Measurements from ENCODE around the gene BEX4. TPM values are rescaled to one million over a fixed set of nuclear protein-coding genes. Genes with fewer than 3 reads are reported as not detected.

The BEX4 gene
- total and polyA plus RNA-seq, 4 donors = 30.0 to 66.6 (median 42.0) TPM

- H3K9me3 ChIP-seq (ENCODE audit: control insufficient read depth in 4 of 4, insufficient read depth in 3 of 4, low read length in 3 of 4) = peaks cover 0 to 2% (median 0%) of the 10 kb centered on the region in 4 donors
- H3K27me3 ChIP-seq (ENCODE audit: control insufficient read depth in 3 of 3, insufficient read depth in 3 of 3, low read length in 2 of 3) = peaks cover 0 to 27% (median 6%) of the 10 kb centered on the region in 3 donors
- H3K9ac ChIP-seq (ENCODE audit: insufficient read depth in 1 of 2, low read length in 2 of 2) = no peak overlapping the region
- TF ChIP-seq, protein P1, sequence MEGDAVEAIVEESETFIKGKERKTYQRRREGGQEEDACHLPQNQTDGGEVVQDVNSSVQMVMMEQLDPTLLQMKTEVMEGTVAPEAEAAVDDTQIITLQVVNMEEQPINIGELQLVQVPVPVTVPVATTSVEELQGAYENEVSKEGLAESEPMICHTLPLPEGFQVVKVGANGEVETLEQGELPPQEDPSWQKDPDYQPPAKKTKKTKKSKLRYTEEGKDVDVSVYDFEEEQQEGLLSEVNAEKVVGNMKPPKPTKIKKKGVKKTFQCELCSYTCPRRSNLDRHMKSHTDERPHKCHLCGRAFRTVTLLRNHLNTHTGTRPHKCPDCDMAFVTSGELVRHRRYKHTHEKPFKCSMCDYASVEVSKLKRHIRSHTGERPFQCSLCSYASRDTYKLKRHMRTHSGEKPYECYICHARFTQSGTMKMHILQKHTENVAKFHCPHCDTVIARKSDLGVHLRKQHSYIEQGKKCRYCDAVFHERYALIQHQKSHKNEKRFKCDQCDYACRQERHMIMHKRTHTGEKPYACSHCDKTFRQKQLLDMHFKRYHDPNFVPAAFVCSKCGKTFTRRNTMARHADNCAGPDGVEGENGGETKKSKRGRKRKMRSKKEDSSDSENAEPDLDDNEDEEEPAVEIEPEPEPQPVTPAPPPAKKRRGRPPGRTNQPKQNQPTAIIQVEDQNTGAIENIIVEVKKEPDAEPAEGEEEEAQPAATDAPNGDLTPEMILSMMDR (IDR thresholded peaks at IDR 0.05; ENCODE audit: control extremely low read depth, extremely low read depth) = peak; percentile 54
- 7 to 34% methylated on average over 11 of the region's 11 CpGs for WGBS, 2 donors
- ATAC-seq (ENCODE audit: insufficient read depth, low FRiP score) = peak; percentile 62
- peak; percentile 39 to 59 (median 58) for DNase-seq
- H3K4me1 ChIP-seq (ENCODE audit: control insufficient read depth in 5 of 5, insufficient read depth in 5 of 5, low read length in 5 of 5) = no peaks in the 10 kb centered on the region
- H3K27ac ChIP-seq (ENCODE audit: low read depth in 1 of 2, low read length in 1 of 2) = no peak overlapping the region
- no peaks in the 10 kb centered on the region for H3K36me3 ChIP-seq (ENCODE audit: control insufficient read depth in 4 of 4, insufficient read depth in 4 of 4, low read length in 4 of 4)
- H3K4me3 ChIP-seq = no peak overlapping the region
Measured at GRCh38 chrX:103175944-103176753, 38.8 kb upstream of the BEX4 start.

- ATAC-seq (ENCODE audit: insufficient read depth, low FRiP score) (no peak), DNase-seq (no peak)
- Histone ChIP-seq H3K36me3 (ENCODE audit: control insufficient read depth in 4 of 4, insufficient read depth in 4 of 4, low read length in 4 of 4) (no peaks in the 10 kb centered on the region), H3K9me3 (ENCODE audit: control insufficient read depth in 4 of 4, insufficient read depth in 3 of 4, low read length in 3 of 4) (no peaks in the 10 kb centered on the region), H3K9ac (ENCODE audit: insufficient read depth in 1 of 2, low read length in 2 of 2) (no peak overlapping the region), H3K27me3 (ENCODE audit: control insufficient read depth in 3 of 3, insufficient read depth in 3 of 3, low read length in 2 of 3) (peaks cover 0 to 26% (median 6%) of the 10 kb centered on the region in 3 donors), H3K27ac (ENCODE audit: low read depth in 1 of 2, low read length in 1 of 2) (no peak overlapping the region), H3K4me3 (no peak overlapping the region), H3K4me1 (ENCODE audit: control insufficient read depth in 5 of 5, insufficient read depth in 5 of 5, low read length in 5 of 5) (no peaks in the 10 kb centered on the region)
- TF ChIP-seq, protein P1 (IDR thresholded peaks at IDR 0.05; ENCODE audit: control extremely low read depth, extremely low read depth) = no peak
Measured at GRCh38 chrX:103177556-103177955, 37.4 kb upstream of the BEX4 start.

DNA sequence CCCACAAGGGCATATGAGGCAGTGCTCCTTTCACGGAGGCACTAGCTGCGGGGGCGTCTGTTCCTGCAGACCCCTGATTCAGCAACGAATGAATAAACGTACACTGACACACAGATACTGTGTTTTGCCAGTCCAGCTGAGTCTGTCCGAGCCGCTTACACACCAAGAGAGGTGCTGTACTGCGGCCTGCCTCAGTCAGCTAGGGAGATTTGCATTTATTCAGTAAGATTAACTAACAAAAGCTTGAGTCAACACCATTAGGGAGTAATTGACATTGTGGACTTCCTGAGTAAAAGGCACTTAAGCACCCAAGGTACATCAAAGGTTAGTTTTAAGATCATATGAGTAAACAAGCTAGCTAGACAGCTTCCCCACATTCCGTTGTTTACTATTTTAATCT is 31.0 kb upstream of the BEX4 start:
- 35 to 64% methylated on average over 9 of the region's 9 CpGs for WGBS, 2 donors
- no peak overlapping the region for H3K27ac ChIP-seq (ENCODE audit: low read depth in 1 of 2, low read length in 1 of 2)
- DNase-seq (no peak), ATAC-seq (ENCODE audit: insufficient read depth, low FRiP score) (no peak)
- H3K9ac ChIP-seq (ENCODE audit: insufficient read depth in 1 of 2, low read length in 2 of 2) = no peak overlapping the region
- H3K36me3 ChIP-seq (ENCODE audit: control insufficient read depth in 4 of 4, insufficient read depth in 4 of 4, low read length in 4 of 4) = no peaks in the 10 kb centered on the region
- H3K9me3 ChIP-seq (ENCODE audit: control insufficient read depth in 4 of 4, insufficient read depth in 3 of 4, low read length in 3 of 4) = no peaks in the 10 kb centered on the region
- peaks cover 0 to 2% (median 0%) of the 10 kb centered on the region in 5 donors for H3K4me1 ChIP-seq (ENCODE audit: control insufficient read depth in 5 of 5, insufficient read depth in 5 of 5, low read length in 5 of 5)
- TF ChIP-seq, protein P1 (IDR thresholded peaks at IDR 0.05; ENCODE audit: control extremely low read depth, extremely low read depth) = no peak
- H3K4me3 ChIP-seq = no peak overlapping the region
- peaks cover 0 to 38% (median 11%) of the 10 kb centered on the region in 3 donors for H3K27me3 ChIP-seq (ENCODE audit: control insufficient read depth in 3 of 3, insufficient read depth in 3 of 3, low read length in 2 of 3)

All from lung (tissue), 12 donors.